Measurements from ENCODE around the gene ZNF827. TPM values are rescaled to one million over a fixed set of nuclear protein-coding genes. Genes with fewer than 3 reads are reported as not detected.

Gene ZNF827
- polyA plus RNA-seq, 1 donor from 2014 or later = 12.1 TPM

DNA sequence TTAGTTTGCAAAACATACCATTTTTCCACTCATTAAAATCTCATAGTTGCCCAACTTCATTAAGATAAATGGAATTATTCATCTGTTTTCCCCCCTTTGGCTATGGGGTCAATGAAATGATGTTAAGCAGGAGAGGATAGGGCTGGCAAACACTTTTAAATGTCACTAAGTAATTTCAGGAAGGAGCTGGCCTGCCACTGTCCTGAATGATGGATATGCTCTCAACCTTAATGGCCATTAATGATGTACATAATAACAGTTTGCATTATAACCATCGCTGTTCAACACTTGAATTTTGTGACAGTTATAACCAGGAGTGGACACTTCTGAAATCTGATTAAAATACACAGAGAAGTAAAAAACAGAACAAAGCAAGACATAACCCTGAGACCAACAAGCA lies 181.4 kb downstream of the ZNF827 start:
- Histone ChIP-seq H3K27ac (ENCODE audit: low read length) (no peak overlapping the region), H4K20me1 (ENCODE audit: insufficient read depth) (no peaks in the 10 kb centered on the region), H3K9me2 (ENCODE audit: insufficient read depth, low read length) (no peaks in the 10 kb centered on the region), H3K27me3 (ENCODE audit: insufficient read depth, low read depth, low read length) (no peaks in the 10 kb centered on the region), H3K9ac (ENCODE audit: low read length) (no peak overlapping the region), H3K79me2 (replicated peaks; ENCODE audit: insufficient read depth, low read length) (no peaks in the 10 kb centered on the region), H2AFZ (ENCODE audit: low read depth, low read length) (no peak overlapping the region), H3K9me3 (ENCODE audit: low read length) (no peaks in the 10 kb centered on the region), H3F3A (ENCODE audit: insufficient read depth, low read length, poor library complexity, severe bottlenecking) (no peaks in the 10 kb centered on the region), H3K36me3 (ENCODE audit: insufficient read depth, low read length) (peaks cover 17% of the 10 kb centered on the region), H3K4me2 (ENCODE audit: low read length) (no peak overlapping the region), H3K4me3 (ENCODE audit: low read length) (no peak overlapping the region)
- TF ChIP-seq RAD21 (conservative IDR thresholded peaks at IDR 0.05) (no peak), EZH2 (IDR thresholded peaks at IDR 0.05; ENCODE audit: borderline replicate concordance, insufficient read depth, low read length, poor library complexity, severe bottlenecking) (no peak), MXI1 (conservative IDR thresholded peaks at IDR 0.05; ENCODE audit: poor library complexity, severe bottlenecking) (no peak), EP300 (conservative IDR thresholded peaks at IDR 0.05; ENCODE audit: poor library complexity, severe bottlenecking) (no peak), SMC3 (conservative IDR thresholded peaks at IDR 0.05; ENCODE audit: poor library complexity) (no peak), TAF1 (IDR thresholded peaks at IDR 0.05; ENCODE audit: low read depth) (no peak), POLR2AphosphoS5 (IDR thresholded peaks at IDR 0.05) (no peak)
- TF ChIP-seq, protein P1, sequence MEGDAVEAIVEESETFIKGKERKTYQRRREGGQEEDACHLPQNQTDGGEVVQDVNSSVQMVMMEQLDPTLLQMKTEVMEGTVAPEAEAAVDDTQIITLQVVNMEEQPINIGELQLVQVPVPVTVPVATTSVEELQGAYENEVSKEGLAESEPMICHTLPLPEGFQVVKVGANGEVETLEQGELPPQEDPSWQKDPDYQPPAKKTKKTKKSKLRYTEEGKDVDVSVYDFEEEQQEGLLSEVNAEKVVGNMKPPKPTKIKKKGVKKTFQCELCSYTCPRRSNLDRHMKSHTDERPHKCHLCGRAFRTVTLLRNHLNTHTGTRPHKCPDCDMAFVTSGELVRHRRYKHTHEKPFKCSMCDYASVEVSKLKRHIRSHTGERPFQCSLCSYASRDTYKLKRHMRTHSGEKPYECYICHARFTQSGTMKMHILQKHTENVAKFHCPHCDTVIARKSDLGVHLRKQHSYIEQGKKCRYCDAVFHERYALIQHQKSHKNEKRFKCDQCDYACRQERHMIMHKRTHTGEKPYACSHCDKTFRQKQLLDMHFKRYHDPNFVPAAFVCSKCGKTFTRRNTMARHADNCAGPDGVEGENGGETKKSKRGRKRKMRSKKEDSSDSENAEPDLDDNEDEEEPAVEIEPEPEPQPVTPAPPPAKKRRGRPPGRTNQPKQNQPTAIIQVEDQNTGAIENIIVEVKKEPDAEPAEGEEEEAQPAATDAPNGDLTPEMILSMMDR (IDR thresholded peaks at IDR 0.05; ENCODE audit: poor library complexity, severe bottlenecking) = no peak
- TF ChIP-seq, protein P2, sequence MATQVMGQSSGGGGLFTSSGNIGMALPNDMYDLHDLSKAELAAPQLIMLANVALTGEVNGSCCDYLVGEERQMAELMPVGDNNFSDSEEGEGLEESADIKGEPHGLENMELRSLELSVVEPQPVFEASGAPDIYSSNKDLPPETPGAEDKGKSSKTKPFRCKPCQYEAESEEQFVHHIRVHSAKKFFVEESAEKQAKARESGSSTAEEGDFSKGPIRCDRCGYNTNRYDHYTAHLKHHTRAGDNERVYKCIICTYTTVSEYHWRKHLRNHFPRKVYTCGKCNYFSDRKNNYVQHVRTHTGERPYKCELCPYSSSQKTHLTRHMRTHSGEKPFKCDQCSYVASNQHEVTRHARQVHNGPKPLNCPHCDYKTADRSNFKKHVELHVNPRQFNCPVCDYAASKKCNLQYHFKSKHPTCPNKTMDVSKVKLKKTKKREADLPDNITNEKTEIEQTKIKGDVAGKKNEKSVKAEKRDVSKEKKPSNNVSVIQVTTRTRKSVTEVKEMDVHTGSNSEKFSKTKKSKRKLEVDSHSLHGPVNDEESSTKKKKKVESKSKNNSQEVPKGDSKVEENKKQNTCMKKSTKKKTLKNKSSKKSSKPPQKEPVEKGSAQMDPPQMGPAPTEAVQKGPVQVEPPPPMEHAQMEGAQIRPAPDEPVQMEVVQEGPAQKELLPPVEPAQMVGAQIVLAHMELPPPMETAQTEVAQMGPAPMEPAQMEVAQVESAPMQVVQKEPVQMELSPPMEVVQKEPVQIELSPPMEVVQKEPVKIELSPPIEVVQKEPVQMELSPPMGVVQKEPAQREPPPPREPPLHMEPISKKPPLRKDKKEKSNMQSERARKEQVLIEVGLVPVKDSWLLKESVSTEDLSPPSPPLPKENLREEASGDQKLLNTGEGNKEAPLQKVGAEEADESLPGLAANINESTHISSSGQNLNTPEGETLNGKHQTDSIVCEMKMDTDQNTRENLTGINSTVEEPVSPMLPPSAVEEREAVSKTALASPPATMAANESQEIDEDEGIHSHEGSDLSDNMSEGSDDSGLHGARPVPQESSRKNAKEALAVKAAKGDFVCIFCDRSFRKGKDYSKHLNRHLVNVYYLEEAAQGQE (IDR thresholded peaks at IDR 0.05; ENCODE audit: borderline replicate concordance) = no peak

DNA sequence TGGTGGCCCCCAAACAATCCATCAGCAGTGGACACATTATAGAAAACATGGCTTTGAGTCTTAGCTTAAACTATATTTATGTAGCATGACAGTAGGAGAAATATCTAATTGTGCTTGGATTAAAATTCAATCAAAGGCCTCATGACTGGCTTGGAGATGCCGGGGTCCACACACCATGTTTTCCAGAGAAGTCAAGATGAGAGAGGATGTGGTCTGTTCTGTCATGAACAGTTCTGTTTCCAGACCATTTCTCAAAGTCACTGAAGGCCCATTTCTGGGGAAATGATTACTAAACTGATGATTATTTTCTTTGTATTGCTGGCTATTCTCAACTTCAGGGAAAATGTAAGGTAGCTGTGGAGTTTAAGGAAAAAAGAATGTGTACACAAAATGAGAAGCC lies 182.4 kb downstream of the ZNF827 start:
- H3K9ac ChIP-seq (ENCODE audit: low read length) = no peak overlapping the region
- H3K9me2 ChIP-seq (ENCODE audit: insufficient read depth, low read length) = no peaks in the 10 kb centered on the region
- no peaks in the 10 kb centered on the region for H3F3A ChIP-seq (ENCODE audit: insufficient read depth, low read length, poor library complexity, severe bottlenecking)
- TF ChIP-seq MXI1 (conservative IDR thresholded peaks at IDR 0.05; ENCODE audit: poor library complexity, severe bottlenecking) (no peak), EP300 (conservative IDR thresholded peaks at IDR 0.05; ENCODE audit: poor library complexity, severe bottlenecking) (no peak), TAF1 (IDR thresholded peaks at IDR 0.05; ENCODE audit: low read depth) (no peak), EZH2 (IDR thresholded peaks at IDR 0.05; ENCODE audit: borderline replicate concordance, insufficient read depth, low read length, poor library complexity, severe bottlenecking) (no peak), SMC3 (conservative IDR thresholded peaks at IDR 0.05; ENCODE audit: poor library complexity) (no peak), RAD21 (conservative IDR thresholded peaks at IDR 0.05) (no peak), POLR2AphosphoS5 (IDR thresholded peaks at IDR 0.05) (no peak)
- TF ChIP-seq, protein P2 (IDR thresholded peaks at IDR 0.05; ENCODE audit: borderline replicate concordance) = no peak
- TF ChIP-seq, protein P1 (IDR thresholded peaks at IDR 0.05; ENCODE audit: poor library complexity, severe bottlenecking) = no peak
- H3K27me3 ChIP-seq (ENCODE audit: insufficient read depth, low read depth, low read length) = no peaks in the 10 kb centered on the region
- peaks cover 17% of the 10 kb centered on the region for H3K36me3 ChIP-seq (ENCODE audit: insufficient read depth, low read length)
- no peaks in the 10 kb centered on the region for H3K9me3 ChIP-seq (ENCODE audit: low read length)
- no peak overlapping the region for H2AFZ ChIP-seq (ENCODE audit: low read depth, low read length)
- no peak overlapping the region for H3K4me2 ChIP-seq (ENCODE audit: low read length)
- no peaks in the 10 kb centered on the region for H3K79me2 ChIP-seq (replicated peaks; ENCODE audit: insufficient read depth, low read length)
- H3K4me3 ChIP-seq (ENCODE audit: low read length) = no peak overlapping the region
- H4K20me1 ChIP-seq (ENCODE audit: insufficient read depth) = no peaks in the 10 kb centered on the region
- no peak overlapping the region for H3K27ac ChIP-seq (ENCODE audit: low read length)

Data from neural cell (in vitro differentiated cells).